HL-60 (cell line): ENCODE data around the gene GPR12.

Experiments used
- DNase-seq, 2 experiments: peaks; one replicate each; pipeline ENCODE4 v3.0.0-alpha.2; 2010 to 2020; ENCODE audit warnings: low read depth in 1 of 2, low spot score in 1 of 2
- H3K27ac ChIP-seq: fragments of 250-450 bp; sonication (Bioruptor Pico); replicated peaks from 2 replicates; pipeline ENCODE4 v1.5.1; 2020; ENCODE audit warnings: mild to moderate bottlenecking, moderate library complexity
- H3K27me3 ChIP-seq: fragments of 250-450 bp; sonication (Bioruptor Pico); 2 replicates; pipeline ENCODE4 v1.5.1; 2021; ENCODE audit warnings: mild to moderate bottlenecking, moderate library complexity; ENCODE audit not compliant: insufficient read depth, poor library complexity, severe bottlenecking
- H3K4me3 ChIP-seq: replicated peaks from 2 replicates; pipeline ENCODE4 v1.5.1; 2011; ENCODE audit warnings: mild to moderate bottlenecking, control low read depth, low read length; ENCODE audit not compliant: insufficient read depth
- CTCF ChIP-seq: IDR thresholded peaks from one replicate; pipeline ENCODE4 v1.5.1; 2011; ENCODE audit warnings: low read length, control low read depth, inconsistent platforms; ENCODE audit not compliant: insufficient read depth
- GABPA ChIP-seq: IDR thresholded peaks from 2 replicates; pipeline ENCODE4 v1.6.1; 2012; ENCODE audit warnings: low read depth
- POLR2AphosphoS5 ChIP-seq: IDR thresholded peaks from 2 replicates; pipeline ENCODE4 v1.6.1; 2012; ENCODE audit warnings: low read depth
- REST ChIP-seq: IDR thresholded peaks from 2 replicates; pipeline ENCODE4 v1.6.1; 2012; ENCODE audit warnings: low read depth; ENCODE audit not compliant: insufficient replicate concordance
- SPI1 ChIP-seq: IDR thresholded peaks from 2 replicates; pipeline ENCODE4 v1.6.1; 2012; ENCODE audit warnings: low read depth, mild to moderate bottlenecking, borderline replicate concordance

GPR12 gene

GRCh38 chr13:26786651-26787295 is 26.2 kb upstream of the GPR12 start:
- no peak overlapping the region for H3K4me3 ChIP-seq
- TF ChIP-seq CTCF (no peak), POLR2AphosphoS5 (no peak), SPI1 (no peak), REST (no peak), GABPA (no peak)
- no peaks in the 10 kb centered on the region for H3K27me3 ChIP-seq
- no peak overlapping the region for H3K27ac ChIP-seq
- DNase-seq: no peak

GRCh38 chr13:26785838-26786630 is 25.4 kb upstream of the GPR12 start:
- H3K27ac ChIP-seq: no peak overlapping the region
- peak in 1 of 2 experiments; percentile 65 for DNase-seq
- H3K4me3 ChIP-seq: peak overlapping the region; percentile 23; the same call in 1 of the 2 replicates
- no peaks in the 10 kb centered on the region for H3K27me3 ChIP-seq
- TF ChIP-seq POLR2AphosphoS5 (peak; percentile 54), REST (no peak), GABPA (no peak), CTCF (no peak), SPI1 (peak; percentile 87)

GRCh38 chr13:26784704-26785639 is 24.4 kb upstream of the GPR12 start:
- peak in 1 of 2 experiments; percentile 73 for DNase-seq
- TF ChIP-seq REST: no peak
- TF ChIP-seq SPI1: peak; percentile 47; the same call in 1 of the 2 replicates
- no peak for TF ChIP-seq GABPA
- H3K27ac ChIP-seq: no peak overlapping the region; the same call in 1 of the 2 replicates
- H3K4me3 ChIP-seq: peak overlapping the region; percentile 23; the same call in 1 of the 2 replicates
- H3K27me3 ChIP-seq: no peaks in the 10 kb centered on the region
